DMS79 treated with DMSO at 0.1 percent for 48 hours (cell line): ENCODE data around the gene PRKAG2.

ENCODE experiments used
- DNase-seq: peaks from one replicate; lab custom pipeline; 2025; lab: John Stamatoyannopoulos, UW

PRKAG2 gene

GRCh38 chr7:151817981-151818673 is 58.8 kb downstream of the PRKAG2 start:
- no peak for DNase-seq

GRCh38 chr7:151817315-151817690 is 59.6 kb downstream of the PRKAG2 start:
- DNase-seq: no peak

GRCh38 chr7:151816562-151817314 is 60.2 kb downstream of the PRKAG2 start:
- no peak for DNase-seq

- no peak for DNase-seq
Observed at GRCh38 chr7:151815419-151815818, 61.5 kb downstream of the PRKAG2 start.

GRCh38 chr7:151814400-151815009 is 62.4 kb downstream of the PRKAG2 start:
- DNase-seq: no peak

GRCh38 chr7:151813997-151814396 is 62.9 kb downstream of the PRKAG2 start:
- DNase-seq: no peak

- DNase-seq: no peak
Observed at GRCh38 chr7:151813445-151813844, 63.5 kb downstream of the PRKAG2 start.

- no peak for DNase-seq
Observed at GRCh38 chr7:151812967-151813366, 63.9 kb downstream of the PRKAG2 start.

- no peak for DNase-seq
Observed at GRCh38 chr7:151810441-151811232, 66.3 kb downstream of the PRKAG2 start.

- DNase-seq: no peak
Observed at GRCh38 chr7:151809864-151810170, 67.1 kb downstream of the PRKAG2 start.

- peak; percentile 78 for DNase-seq
Observed at GRCh38 chr7:151809146-151809863, 67.6 kb downstream of the PRKAG2 start.

GRCh38 chr7:151808400-151809145 is 68.3 kb downstream of the PRKAG2 start:
- DNase-seq: peak; percentile 87

- peak; percentile 71 for DNase-seq
Observed at GRCh38 chr7:151807846-151808245, 69.1 kb downstream of the PRKAG2 start.

GRCh38 chr7:151806952-151807775 is 69.8 kb downstream of the PRKAG2 start:
- peak; percentile 61 for DNase-seq

- DNase-seq: peak; percentile 78
Observed at GRCh38 chr7:151806204-151806603, 70.7 kb downstream of the PRKAG2 start.

- DNase-seq: no peak
Observed at GRCh38 chr7:151805191-151805590, 71.7 kb downstream of the PRKAG2 start.

GRCh38 chr7:151804756-151805155 is 72.2 kb downstream of the PRKAG2 start:
- DNase-seq: no peak

GRCh38 chr7:151803841-151804240 is 73.1 kb downstream of the PRKAG2 start:
- DNase-seq: no peak

GRCh38 chr7:151802469-151802846 is 74.5 kb downstream of the PRKAG2 start:
- DNase-seq: no peak

- no peak for DNase-seq
Observed at GRCh38 chr7:151801782-151802468, 75.0 kb downstream of the PRKAG2 start.
